ENCODE results near the gene BRD9.
"Not testable (repeated sequence)": the region's sequence is repeated elsewhere in the genome, so short reads cannot be mapped to it uniquely, and the experiment has no call there.

BRD9 gene

DNA sequence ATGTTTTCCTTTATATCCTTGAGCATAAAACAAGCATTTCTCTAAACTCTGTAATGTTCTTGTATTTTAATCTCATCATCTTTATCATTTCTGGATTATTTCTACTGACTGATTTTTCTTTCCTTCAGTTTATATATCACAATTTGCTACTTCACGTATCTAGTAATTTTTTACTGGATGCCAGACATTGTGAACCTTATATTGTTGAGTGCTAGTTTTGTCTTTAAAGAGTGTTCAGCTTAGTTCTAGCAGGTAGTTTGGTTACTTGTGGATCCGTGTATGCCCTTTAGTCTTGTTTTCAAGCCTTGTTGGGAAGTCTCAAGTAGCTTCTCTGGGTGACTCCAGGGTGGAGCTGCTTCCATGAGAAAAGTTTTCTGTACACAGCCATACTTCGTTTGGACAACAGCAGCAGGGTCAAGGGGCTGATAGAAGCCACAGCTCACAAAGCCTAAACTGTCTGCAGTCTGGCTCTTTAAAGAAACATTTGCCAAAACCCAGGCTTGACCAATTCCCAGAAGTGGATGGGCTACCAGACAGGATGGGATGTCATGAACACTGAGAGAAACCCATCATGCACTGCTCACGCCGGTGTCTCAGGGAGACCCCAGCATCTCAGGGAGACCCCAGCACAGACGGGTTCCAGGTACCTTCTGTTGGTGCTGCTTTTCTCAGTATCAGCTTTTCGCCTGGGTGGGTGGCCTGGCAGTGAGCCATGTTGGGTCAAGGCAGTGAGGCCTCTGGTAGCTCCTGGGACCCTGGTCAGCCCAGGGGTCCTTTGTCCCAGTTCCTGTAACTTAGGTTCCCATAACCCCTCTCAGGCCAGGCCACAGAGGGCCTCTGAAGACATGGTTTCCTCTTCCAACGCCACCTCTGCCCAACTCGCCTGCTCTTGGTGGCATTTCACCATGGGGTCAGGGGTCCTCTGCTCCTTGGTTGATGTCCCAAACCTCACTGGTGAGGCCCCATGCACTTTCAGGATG lies 29.1 kb upstream of the BRD9 start:
- H3K79me2 ChIP-seq (ENCODE audit: low read length) = no peaks in the 10 kb centered on the region
- no peak for TF ChIP-seq EZH2phosphoT487 (IDR thresholded peaks at IDR 0.05; ENCODE audit: low read depth)
- TF ChIP-seq, protein P1, sequence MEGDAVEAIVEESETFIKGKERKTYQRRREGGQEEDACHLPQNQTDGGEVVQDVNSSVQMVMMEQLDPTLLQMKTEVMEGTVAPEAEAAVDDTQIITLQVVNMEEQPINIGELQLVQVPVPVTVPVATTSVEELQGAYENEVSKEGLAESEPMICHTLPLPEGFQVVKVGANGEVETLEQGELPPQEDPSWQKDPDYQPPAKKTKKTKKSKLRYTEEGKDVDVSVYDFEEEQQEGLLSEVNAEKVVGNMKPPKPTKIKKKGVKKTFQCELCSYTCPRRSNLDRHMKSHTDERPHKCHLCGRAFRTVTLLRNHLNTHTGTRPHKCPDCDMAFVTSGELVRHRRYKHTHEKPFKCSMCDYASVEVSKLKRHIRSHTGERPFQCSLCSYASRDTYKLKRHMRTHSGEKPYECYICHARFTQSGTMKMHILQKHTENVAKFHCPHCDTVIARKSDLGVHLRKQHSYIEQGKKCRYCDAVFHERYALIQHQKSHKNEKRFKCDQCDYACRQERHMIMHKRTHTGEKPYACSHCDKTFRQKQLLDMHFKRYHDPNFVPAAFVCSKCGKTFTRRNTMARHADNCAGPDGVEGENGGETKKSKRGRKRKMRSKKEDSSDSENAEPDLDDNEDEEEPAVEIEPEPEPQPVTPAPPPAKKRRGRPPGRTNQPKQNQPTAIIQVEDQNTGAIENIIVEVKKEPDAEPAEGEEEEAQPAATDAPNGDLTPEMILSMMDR (IDR thresholded peaks at IDR 0.05; ENCODE audit: low read depth, low read length) = no peak
- no peaks in the 10 kb centered on the region for H3K9me3 ChIP-seq (ENCODE audit: insufficient read depth, low read length)
- no peak overlapping the region for H3K27ac ChIP-seq (ENCODE audit: low read length)
- no peaks in the 10 kb centered on the region for H4K20me1 ChIP-seq (ENCODE audit: insufficient read depth, low read length)
- H3K36me3 ChIP-seq (replicated peaks; ENCODE audit: low read depth, low read length) = no peaks in the 10 kb centered on the region
- no peaks in the 10 kb centered on the region for H3K27me3 ChIP-seq (ENCODE audit: low read depth, low read length)
- no peak overlapping the region for H3K4me2 ChIP-seq (ENCODE audit: low read length)
- H3K9ac ChIP-seq (ENCODE audit: low read length) = no peak overlapping the region
- H2AFZ ChIP-seq (ENCODE audit: low read depth, low read length) = no peak overlapping the region
- H3K4me1 ChIP-seq (ENCODE audit: low read length) = no peaks in the 10 kb centered on the region
- H3K4me3 ChIP-seq (ENCODE audit: low read length) = no peak overlapping the region

DNA sequence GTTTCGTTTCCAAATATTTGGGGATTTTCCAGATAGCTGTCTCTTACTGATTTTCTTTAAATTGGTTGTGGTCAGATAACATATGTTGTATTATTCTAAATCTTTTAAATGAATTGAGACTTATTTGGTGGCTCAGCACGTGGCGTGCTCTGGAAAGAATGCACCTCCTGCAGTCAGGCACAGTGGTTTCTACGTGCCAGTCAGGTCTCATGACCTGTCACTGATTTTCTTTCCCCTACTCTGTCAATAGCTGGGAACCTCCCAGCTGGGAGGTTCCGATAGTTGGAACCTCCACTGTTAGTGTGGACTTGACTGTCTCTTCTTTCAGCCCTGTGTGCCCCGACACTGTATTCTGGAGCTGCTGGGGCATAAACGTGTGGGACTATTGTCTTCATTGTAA lies 27.7 kb upstream of the BRD9 start:
- Histone ChIP-seq H3K36me3 (replicated peaks; ENCODE audit: low read depth, low read length) (no peaks in the 10 kb centered on the region), H2AFZ (ENCODE audit: low read depth, low read length) (no peak overlapping the region), H3K4me3 (ENCODE audit: low read length) (no peak overlapping the region), H3K9me3 (ENCODE audit: insufficient read depth, low read length) (no peaks in the 10 kb centered on the region), H3K4me2 (ENCODE audit: low read length) (no peak overlapping the region), H3K9ac (ENCODE audit: low read length) (no peak overlapping the region), H3K4me1 (ENCODE audit: low read length) (no peaks in the 10 kb centered on the region), H3K27me3 (ENCODE audit: low read depth, low read length) (no peaks in the 10 kb centered on the region), H3K79me2 (ENCODE audit: low read length) (no peaks in the 10 kb centered on the region), H4K20me1 (ENCODE audit: insufficient read depth, low read length) (no peaks in the 10 kb centered on the region), H3K27ac (ENCODE audit: low read length) (no peak overlapping the region)
- no peak for TF ChIP-seq EZH2phosphoT487 (IDR thresholded peaks at IDR 0.05; ENCODE audit: low read depth)
- TF ChIP-seq, protein P1 (IDR thresholded peaks at IDR 0.05; ENCODE audit: low read depth, low read length) = no peak

DNA sequence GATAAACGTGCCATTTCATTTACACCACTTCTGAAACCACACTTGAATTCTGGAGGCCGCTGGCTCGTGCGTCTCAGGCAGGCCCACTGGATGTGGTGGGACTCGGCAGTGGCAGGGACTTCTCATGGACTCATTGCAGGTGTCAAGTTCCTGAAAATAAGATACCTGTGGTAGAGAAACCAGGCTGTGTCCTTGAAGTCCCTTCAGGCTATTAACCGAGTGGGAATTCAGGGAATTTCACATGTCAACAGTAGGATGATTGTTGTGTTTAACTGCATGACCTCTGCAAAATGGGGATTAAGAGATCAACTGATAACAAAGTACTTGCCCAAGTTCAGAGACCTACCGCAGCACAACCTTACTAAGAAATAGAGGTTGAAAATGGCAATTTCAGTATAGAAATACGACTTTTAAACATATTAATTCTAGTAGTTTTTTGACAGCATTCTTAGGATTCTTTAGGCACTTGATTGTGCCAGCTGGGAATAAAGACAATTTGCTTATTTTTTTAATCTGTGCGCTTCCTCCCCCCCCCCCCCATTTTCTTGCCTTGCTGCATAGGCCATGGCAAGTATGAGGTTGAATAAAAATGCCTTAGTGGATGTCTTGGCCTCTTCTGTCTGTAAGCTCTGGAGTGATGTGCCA lies 26.9 kb upstream of the BRD9 start:
- Histone ChIP-seq H3K9me3 (ENCODE audit: insufficient read depth, low read length) (no peaks in the 10 kb centered on the region), H3K4me2 (ENCODE audit: low read length) (no peak overlapping the region), H3K4me3 (ENCODE audit: low read length) (no peak overlapping the region), H4K20me1 (ENCODE audit: insufficient read depth, low read length) (no peaks in the 10 kb centered on the region), H3K79me2 (ENCODE audit: low read length) (no peaks in the 10 kb centered on the region), H3K27ac (ENCODE audit: low read length) (no peak overlapping the region), H3K27me3 (ENCODE audit: low read depth, low read length) (no peaks in the 10 kb centered on the region), H2AFZ (ENCODE audit: low read depth, low read length) (no peak overlapping the region), H3K36me3 (replicated peaks; ENCODE audit: low read depth, low read length) (no peaks in the 10 kb centered on the region), H3K9ac (ENCODE audit: low read length) (no peak overlapping the region), H3K4me1 (ENCODE audit: low read length) (no peaks in the 10 kb centered on the region)
- TF ChIP-seq EZH2phosphoT487 (IDR thresholded peaks at IDR 0.05; ENCODE audit: low read depth) = no peak
- TF ChIP-seq, protein P1 (IDR thresholded peaks at IDR 0.05; ENCODE audit: low read depth, low read length) = no peak

DNA sequence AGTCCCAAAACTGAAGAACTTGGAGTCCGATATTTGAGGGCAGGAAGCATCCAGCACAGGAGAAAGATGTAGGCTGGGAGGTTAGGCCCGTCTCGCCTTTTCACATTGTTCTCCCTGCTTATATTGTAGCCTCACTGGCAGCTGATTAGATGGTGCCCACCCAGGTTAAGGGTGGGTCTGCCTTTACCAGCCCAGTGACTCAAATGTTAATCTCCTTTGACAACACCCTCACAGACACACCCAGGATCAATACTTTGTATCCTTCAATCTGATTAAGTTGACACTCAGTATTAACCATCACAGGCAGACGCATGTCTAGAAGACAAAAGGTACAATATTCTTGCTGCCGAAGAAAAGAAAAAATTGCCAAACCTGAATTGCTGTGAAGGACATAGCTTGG lies 26.1 kb upstream of the BRD9 start:
- not testable (repeated sequence) for H3K4me1 ChIP-seq (ENCODE audit: low read length); H3K79me2 ChIP-seq (ENCODE audit: low read length); H3K4me3 ChIP-seq (ENCODE audit: low read length); H3K36me3 ChIP-seq (replicated peaks; ENCODE audit: low read depth, low read length); H3K4me2 ChIP-seq (ENCODE audit: low read length); H3K9me3 ChIP-seq (ENCODE audit: insufficient read depth, low read length); H3K9ac ChIP-seq (ENCODE audit: low read length); H2AFZ ChIP-seq (ENCODE audit: low read depth, low read length); H4K20me1 ChIP-seq (ENCODE audit: insufficient read depth, low read length); H3K27ac ChIP-seq (ENCODE audit: low read length); H3K27me3 ChIP-seq (ENCODE audit: low read depth, low read length)
